Measurements from ENCODE around the gene TAPT1. TPM values are rescaled to one million over a fixed set of nuclear protein-coding genes. Genes with fewer than 3 reads are reported as not detected.

Gene TAPT1
- total RNA-seq, 1 donor from 2014 or later = 35.0 TPM

DNA sequence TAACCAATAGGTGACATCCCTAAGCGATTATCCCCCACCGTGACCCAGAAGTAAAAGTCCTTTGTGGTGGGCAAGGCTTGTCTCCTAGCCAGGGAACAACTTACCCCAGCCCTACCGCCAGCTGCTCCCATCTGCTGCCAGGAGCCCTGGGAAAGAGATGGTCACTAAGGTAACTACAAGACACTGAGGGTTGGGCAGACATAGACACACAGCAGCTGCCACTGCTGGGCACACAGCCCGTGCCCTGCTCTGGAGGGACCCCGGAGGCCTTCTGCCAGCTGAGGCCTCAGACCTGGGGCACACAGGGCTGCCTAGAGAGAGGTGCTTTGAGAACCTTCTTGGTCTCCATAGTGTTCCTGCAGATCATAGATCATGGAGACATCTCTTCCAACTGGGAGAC, 89.4 kb downstream of the TAPT1 start:
- TF ChIP-seq CTCF (IDR thresholded peaks at IDR 0.05) = no peak
- intact Hi-C loops (cut with micrococcal nuclease) = no loop called here
- no peak for ATAC-seq (ENCODE audit: low read depth)
- no peak for DNase-seq
- Mint-ChIP-seq H3K36me3 (ENCODE audit: low read depth) (no peaks in the 10 kb centered on the region), H3K4me3 (no peak overlapping the region), H3K27me3 (peaks cover 27% of the 10 kb centered on the region), H3K4me1 (no peaks in the 10 kb centered on the region), H3K27ac (no peak overlapping the region), H3K9me3 (peaks cover 2% of the 10 kb centered on the region)
- ChIA-PET POLR2A (no interaction called here), CTCF (no interaction called here)

DNA sequence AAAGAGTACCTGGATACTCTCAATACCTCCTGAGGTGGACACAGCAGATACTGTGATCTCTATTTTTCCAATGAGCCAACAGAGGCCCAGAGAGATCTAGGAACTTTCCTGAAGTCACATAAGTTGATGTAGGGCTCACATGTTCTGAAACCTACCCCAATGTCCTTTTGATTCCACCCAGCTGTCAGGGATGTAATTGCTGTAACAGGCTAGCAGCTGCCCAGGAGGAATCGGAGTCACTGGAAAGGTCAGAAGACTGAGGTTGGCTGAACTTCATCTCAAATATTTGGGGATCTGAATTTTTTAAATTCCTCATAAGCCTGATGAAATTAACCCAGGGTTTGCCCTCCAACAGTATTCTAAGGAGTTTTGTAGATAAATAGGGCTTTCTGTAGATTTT, 90.0 kb downstream of the TAPT1 start:
- peaks cover 22% of the 10 kb centered on the region for H3K27me3 Mint-ChIP-seq
- no peaks in the 10 kb centered on the region for H3K36me3 Mint-ChIP-seq (ENCODE audit: low read depth)
- no peak for TF ChIP-seq CTCF (IDR thresholded peaks at IDR 0.05)
- H3K27ac Mint-ChIP-seq = no peak overlapping the region
- ChIA-PET POLR2A (no interaction called here), CTCF (no interaction called here)
- DNase-seq (no peak), ATAC-seq (ENCODE audit: low read depth) (no peak)
- peaks cover 2% of the 10 kb centered on the region for H3K9me3 Mint-ChIP-seq
- H3K4me1 Mint-ChIP-seq = no peaks in the 10 kb centered on the region
- no peak overlapping the region for H3K4me3 Mint-ChIP-seq
- intact Hi-C loops (cut with micrococcal nuclease) = no loop called here

DNA sequence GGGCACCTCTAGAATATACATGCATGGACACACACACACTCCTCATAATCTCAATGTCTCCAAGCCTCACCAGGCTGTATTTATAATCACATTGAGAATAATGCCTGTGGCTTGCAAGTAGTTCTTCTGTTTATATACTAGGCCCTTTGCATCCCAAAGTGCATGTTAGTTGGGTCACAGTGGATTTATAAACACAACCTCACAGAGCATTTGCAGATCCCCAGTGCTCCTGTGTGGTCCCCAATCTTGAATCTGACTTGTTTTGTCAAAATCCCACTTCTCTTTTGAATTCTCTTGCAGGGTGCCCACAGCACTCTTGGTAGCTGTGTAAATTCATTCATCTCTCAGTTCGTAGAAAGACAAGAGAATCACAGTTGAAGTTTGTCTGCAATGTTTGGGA, 92.9 kb downstream of the TAPT1 start:
- no peak overlapping the region for H3K27ac Mint-ChIP-seq
- H3K9me3 Mint-ChIP-seq = peaks cover 2% of the 10 kb centered on the region
- no peak for ATAC-seq (ENCODE audit: low read depth)
- peaks cover 16% of the 10 kb centered on the region for H3K27me3 Mint-ChIP-seq
- H3K4me3 Mint-ChIP-seq = no peak overlapping the region
- no peak for DNase-seq
- no peaks in the 10 kb centered on the region for H3K4me1 Mint-ChIP-seq
- intact Hi-C loops (cut with micrococcal nuclease) = no loop called here
- ChIA-PET CTCF (no interaction called here), POLR2A (no interaction called here)
- H3K36me3 Mint-ChIP-seq (ENCODE audit: low read depth) = no peaks in the 10 kb centered on the region
- no peak for TF ChIP-seq CTCF (IDR thresholded peaks at IDR 0.05)

GRCh38 chr4:16131293-16131692, 95.0 kb downstream of the TAPT1 start:
- Mint-ChIP-seq H3K4me3 (no peak overlapping the region), H3K27ac (no peak overlapping the region), H3K4me1 (no peaks in the 10 kb centered on the region), H3K27me3 (peaks cover 10% of the 10 kb centered on the region), H3K9me3 (peaks cover 2% of the 10 kb centered on the region), H3K36me3 (ENCODE audit: low read depth) (no peaks in the 10 kb centered on the region)
- POLR2A ChIA-PET = no interaction called here
- no peak for TF ChIP-seq CTCF (IDR thresholded peaks at IDR 0.05)
- CTCF ChIA-PET = no interaction called here
- intact Hi-C loops (cut with micrococcal nuclease) = loop anchor here (1.0 kb wide), 1 partner anchor 46 kb away; no protein-coding TSS in a partner anchor
- no peak for ATAC-seq (ENCODE audit: low read depth)
- no peak for DNase-seq

DNA sequence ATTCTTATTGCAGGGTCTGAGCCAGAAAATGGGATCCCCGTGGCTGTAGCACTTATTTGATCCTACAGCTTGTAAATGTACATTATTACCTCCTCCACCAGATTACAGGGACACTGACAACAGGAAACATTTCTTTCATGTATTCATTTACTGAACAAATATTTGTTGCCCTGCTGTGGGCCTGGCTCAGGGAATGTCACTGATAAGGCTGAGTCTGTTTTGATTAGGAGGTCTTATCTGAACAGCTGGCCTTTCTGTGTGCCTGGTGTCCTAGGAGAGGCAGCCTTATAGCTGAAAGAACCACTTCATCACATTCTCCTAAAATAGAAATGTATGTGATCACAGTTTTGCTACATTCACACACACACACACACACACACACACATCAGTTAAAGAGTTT, 96.9 kb downstream of the TAPT1 start:
- TF ChIP-seq CTCF (IDR thresholded peaks at IDR 0.05) = no peak
- Mint-ChIP-seq H3K9me3 (no peaks in the 10 kb centered on the region), H3K36me3 (ENCODE audit: low read depth) (no peaks in the 10 kb centered on the region), H3K4me3 (no peak overlapping the region), H3K4me1 (no peaks in the 10 kb centered on the region), H3K27ac (no peak overlapping the region), H3K27me3 (peaks cover 3% of the 10 kb centered on the region)
- CTCF ChIA-PET = no interaction called here
- POLR2A ChIA-PET = no interaction called here
- intact Hi-C loops (cut with micrococcal nuclease) = no loop called here
- DNase-seq = no peak
- ATAC-seq (ENCODE audit: low read depth) = no peak
